Hematopoietic multipotent progenitor cell treated with erythropoietin and hydrocortisone succinate and interleukin-3 and kit ligand, for 4 days (in vitro differentiated cells): Measurements from ENCODE around the gene NTN1.
A peak's percentile ranks its signal among the peaks of the same experiment; 100 is the strongest.

Experiments used
- DNase-seq: peaks from one replicate; pipeline ENCODE4 v3.0.0-alpha.2; 2015

NTN1 gene

DNA sequence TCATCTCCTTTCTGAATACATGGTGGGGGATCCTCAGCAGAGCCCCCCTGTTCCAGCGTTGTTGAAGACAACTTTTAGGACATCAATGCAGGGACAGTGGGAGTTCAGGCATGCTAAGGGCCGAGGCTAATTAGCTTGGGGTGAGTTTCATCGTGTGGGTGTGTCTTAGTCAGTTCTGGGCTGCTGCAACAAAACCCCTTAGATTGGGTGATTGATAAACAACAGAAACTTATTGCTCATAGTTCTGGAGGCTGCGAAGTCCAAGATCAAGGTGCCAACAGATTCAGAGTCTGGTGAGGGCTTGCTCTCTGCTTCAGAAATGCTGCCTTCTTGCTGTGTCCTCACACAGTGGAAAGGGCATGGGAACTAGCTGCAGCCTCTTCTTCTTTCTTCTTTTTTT is 214.0 kb downstream of the NTN1 start:
- DNase-seq: no peak

DNA sequence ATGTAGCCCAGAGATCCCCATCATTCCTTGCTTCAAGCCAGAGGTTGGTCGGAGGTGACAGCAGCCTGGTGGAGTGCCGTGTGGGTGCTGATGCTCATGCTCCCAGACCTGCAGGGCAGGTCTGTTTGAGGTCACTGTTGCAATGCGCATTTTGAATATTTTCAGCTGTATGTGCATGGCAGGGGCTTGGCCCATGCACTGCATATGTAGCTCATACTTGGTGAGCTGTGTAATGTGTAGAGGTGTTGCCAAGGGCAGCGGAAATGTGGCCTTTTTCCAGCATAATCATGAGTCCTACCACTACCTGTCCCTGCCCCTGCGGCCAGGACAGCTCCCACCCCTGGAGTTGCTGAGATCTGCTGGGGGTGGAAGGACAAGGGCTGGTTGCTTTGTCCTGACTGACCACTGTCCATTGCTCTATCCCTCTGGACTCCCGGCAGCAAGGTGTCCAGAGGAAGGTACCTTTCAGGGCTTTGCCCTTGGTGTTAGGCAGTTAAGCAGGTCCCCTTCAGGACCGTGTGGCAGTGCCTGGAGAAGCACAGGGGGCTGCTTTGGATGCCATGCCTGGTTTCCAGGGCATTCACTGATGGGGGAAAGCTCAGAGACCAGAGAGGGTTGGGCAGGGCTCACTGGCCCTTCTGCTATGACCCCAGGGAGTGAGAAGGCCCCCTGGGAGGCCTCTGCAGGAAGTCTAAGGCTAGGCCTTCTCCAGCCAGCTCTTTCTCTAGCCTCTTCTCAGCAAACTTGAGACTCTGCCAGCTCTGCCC is 215.2 kb downstream of the NTN1 start:
- no peak for DNase-seq

DNA sequence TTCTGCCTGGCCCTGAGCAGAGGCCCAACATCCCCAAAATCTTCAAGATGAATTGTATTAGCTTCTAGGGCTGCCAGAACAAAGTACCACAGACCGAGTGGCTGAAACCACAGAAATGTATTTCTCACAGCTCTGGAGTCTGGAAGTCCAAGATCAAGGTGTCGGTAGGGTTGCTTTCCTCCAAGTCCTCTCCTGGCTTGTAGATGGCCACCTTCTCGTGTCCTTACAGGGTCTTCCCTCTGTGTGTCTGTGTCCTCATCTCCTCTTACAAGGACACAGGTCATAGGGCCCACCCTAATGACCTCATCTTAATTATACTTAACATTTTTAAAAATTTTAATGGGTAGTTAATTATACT is 215.7 kb downstream of the NTN1 start:
- DNase-seq: no peak

DNA sequence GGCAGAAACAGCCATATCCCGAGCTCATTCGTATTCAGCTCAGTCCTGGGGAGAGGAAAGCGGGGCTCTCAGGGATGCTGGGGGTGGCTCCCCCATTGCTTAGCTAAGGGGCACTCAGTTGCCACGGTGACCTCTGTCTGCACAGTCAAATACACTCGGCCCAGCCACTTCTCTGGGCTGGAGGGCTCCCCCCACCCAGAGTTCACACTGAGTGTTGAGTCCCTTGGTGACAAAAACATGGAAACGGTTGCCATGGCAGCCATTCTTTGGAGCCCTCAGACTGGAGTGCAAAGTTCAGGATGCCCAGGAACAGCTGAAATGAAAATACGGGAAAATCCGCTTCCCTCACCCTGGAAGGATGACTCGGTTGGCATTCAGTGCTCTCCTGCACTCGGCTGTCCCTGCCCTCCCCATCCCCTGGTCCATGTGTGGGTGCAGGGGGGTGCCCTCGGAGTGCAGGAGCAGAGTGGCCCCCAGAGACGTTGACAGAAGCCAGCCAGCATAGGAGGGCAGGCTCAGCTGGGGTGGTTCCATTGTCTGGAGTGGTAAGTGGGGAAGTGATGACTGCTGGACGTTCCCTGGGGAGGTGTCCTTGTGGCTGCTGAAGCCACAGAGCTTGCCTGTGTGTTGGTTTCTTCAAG is 216.5 kb downstream of the NTN1 start:
- DNase-seq: no peak

DNA sequence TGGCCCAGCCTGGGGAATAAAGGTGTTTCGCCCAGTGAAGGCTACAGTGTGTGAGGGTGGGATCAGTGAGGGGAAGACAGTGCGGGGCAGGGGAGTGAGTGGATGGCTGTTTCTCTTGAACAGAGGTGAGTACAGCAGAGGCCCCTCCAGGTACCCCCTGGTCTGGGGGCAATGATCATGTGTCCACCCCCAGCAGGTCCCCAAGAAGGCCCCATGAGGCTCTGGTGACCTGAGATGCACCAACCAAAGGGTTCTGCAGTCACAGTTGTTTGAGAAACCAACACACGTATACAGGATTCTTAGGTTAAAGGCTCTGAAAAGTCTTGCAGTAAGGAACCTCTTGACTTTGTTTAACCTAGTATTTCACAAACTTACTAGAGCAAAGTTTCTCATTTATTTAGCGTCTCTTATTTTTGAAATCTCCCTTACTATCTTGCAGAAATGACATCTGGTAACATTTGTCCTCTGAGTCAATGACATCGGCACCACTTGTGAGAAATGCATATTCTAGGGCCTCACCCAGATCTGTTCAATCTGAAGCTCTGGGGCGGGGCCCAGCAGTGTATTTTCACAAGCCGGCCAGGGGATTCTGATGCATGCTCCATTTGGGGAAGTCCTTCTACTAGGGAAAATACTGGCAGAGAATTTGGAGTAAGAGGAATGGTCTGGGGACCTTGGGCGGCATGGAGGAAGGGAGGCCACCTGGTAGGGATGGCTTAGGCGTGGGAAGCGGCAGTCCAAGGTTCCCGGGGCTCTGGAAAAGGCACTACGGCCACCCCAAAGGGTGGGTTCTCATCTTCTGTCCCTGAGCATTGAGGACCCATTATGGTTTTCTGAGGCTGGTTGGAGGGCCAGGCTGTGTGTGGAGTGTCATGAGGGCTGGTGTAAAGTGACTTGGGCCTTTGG is 217.3 kb downstream of the NTN1 start:
- no peak for DNase-seq

DNA sequence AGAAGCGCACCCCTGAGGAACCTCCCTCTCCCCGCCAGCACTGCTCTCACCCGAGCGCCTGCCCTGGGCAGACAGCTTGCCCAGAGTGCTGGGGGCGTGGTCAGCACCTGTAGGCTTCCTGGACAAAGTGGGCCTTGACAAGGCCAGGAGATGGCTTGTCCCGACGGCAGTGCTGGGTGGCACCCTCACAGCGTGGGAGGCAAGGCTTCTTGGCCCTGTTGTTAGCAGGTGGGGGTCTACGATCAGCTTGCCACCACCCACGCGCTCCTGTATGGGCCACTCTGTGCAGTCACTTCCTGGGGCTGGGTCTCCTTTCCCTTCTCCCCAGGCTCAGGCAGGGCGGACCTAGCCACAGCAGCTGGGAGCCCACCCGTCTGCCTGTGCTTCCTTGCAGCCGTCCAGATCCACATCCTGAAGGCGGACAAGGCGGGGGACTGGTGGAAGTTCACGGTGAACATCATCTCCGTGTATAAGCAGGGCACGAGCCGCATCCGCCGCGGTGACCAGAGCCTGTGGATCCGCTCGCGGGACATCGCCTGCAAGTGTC is 218.0 kb downstream of the NTN1 start:
- peak; percentile 29 for DNase-seq

DNA sequence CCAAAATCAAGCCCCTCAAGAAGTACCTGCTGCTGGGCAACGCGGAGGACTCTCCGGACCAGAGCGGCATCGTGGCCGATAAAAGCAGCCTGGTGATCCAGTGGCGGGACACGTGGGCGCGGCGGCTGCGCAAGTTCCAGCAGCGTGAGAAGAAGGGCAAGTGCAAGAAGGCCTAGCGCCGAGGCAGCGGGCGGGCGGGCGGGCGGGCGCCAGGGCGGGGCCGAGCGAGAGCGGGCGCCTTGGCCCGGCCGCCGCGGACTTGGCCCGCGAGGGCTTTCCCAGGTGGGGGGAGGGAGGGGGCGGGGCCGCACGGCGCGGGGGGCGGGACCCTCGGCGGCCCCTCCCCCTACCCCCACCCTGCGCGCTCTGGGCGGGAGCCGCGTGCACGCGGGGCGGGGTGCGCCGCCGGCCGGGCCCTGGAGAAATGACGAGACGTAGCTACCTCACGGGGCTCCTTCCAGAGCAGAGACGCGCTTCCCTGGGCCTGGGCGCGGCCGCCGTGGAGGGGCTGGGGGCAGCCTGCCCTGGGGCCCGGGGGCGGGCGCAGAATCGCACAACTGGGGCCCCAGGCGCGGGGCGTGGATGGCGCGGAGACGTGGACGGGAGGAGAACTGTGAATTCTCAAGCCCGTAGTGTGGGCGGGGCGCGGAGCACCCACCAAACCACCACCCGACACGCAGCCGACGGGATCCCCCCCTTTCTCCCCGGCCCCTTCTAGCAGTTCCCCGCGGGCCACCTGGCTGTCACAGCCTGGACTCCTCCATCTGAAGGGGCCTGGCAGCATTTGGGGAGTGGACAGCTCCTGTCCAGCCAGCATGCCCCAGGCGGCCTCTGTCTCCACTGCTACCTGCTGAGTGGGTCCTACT is 218.7 kb downstream of the NTN1 start:
- peak; percentile 85 for DNase-seq

DNA sequence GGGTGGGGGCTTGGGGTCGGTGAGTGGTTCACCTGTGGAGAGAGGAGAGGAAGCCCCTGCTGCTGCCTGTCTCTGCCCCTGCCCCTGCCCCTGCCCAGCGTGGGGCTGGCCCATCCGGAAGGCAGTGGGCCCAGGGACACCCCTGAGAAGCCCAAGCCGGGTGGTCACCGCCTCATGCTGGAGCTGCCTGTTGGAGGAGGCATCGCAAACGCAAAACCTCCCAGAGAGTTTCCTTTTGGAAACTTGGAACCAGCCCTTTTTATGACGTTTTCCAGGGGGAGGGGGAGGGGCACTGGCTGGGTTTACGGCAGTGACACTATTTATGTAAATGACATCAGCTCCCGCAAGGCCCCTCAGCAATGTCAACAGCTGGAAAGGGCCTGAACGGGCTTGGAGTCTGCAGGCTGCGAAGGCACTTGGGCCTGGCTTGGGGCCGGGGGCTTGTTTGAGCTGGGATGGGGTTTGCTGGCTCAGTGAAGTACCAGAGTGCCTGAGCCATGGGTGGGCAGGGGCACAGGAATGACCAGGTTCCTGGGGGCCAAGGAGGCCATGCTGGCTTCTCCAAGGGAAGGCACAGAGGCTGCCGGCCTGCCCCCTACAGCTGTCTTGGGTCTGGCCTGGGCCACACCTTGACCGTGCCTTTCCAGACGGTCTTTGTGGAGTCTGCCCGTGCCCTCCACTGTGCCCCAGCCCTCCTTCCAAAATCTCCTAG is 219.5 kb downstream of the NTN1 start:
- peak; percentile 16 for DNase-seq

DNA sequence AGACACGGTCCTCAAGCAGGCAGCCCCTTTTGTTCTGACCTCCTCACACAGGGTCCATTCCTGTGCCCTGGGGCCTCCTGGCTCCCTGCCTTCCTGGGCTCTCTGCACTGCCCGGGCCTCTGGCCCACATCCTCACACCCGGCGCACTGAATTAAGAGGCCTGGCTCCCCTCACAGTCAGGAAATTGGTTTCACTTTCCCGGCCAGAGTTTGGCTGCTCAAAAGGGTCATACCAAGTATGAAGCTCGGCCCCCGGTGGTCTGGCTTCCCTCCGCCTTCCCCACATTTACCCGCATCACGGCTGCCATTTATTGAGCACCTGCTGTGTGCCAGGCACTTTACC is 220.0 kb downstream of the NTN1 start:
- DNase-seq: no peak

DNA sequence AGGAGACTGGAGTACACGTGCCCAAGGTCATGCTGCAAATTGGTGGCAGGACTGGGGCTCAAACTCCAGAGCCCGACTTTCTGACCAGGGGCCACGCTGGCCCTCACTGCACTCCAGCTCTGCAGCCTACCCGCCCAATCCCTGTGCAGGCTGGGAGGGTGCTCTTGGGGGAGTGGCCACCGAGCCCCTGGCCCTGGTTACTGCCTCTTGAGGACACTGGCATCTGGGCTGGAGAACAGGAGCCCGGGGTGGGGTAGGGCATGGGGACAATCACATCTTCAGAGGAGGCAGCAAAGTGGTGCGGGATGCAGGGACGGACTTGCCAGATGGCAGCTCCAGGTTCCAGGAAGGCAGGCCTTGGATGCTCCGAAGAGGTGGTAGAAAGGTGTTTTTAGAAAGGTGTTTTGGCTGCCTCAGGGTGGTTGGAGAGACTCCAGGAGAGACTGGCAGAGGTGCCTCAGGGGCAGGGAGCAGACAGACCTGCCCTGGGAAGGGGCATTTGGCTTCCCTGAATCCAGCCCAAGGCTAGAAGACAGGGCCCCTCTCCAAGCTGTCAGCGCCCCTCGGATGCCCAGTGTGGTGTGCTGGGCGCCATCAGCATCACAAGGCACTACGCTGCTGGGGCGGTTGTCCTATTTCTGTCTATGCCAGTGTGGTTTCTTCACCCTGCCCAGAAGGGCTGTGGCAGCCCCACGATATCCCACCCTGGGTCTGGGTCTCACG is 220.6 kb downstream of the NTN1 start:
- DNase-seq: no peak

DNA sequence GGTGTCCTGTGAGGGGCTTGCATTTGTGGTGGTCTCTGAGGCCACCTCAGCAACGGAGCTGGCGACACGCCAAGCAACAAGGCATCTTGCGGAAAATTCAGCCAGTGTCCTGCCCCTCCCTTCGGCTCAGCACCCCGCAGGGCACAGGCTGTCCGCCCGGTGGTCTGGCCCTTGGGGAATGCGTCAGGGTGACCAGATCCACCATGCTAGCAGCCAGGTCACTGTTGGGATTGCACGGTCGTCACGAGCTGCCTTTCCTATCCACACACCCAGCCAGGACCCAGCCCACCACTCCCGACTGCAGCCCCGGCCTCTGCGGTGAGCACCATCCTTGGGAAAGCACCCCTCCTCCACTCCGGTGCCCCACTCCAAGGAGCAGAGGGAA is 221.2 kb downstream of the NTN1 start:
- no peak for DNase-seq

DNA sequence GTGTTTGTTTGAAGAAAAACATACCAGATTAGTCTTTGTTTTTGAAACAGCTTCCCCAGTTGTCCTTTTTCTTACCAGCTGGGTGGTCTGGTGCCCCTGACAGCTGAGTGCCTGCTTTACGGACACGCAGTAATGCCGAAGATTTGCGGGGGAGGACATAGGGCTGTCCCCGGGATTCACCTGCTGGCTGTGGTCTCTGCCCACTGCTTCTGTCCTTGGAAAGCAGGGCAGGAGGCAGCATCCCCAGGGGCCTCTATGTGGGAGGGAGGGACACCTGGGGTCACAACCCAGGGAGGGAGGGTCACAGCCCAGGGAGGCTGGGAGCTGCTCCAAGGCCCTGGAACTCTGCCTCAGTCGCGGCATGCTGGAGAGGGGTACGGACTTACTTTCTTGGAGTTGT is 221.7 kb downstream of the NTN1 start:
- no peak for DNase-seq

DNA sequence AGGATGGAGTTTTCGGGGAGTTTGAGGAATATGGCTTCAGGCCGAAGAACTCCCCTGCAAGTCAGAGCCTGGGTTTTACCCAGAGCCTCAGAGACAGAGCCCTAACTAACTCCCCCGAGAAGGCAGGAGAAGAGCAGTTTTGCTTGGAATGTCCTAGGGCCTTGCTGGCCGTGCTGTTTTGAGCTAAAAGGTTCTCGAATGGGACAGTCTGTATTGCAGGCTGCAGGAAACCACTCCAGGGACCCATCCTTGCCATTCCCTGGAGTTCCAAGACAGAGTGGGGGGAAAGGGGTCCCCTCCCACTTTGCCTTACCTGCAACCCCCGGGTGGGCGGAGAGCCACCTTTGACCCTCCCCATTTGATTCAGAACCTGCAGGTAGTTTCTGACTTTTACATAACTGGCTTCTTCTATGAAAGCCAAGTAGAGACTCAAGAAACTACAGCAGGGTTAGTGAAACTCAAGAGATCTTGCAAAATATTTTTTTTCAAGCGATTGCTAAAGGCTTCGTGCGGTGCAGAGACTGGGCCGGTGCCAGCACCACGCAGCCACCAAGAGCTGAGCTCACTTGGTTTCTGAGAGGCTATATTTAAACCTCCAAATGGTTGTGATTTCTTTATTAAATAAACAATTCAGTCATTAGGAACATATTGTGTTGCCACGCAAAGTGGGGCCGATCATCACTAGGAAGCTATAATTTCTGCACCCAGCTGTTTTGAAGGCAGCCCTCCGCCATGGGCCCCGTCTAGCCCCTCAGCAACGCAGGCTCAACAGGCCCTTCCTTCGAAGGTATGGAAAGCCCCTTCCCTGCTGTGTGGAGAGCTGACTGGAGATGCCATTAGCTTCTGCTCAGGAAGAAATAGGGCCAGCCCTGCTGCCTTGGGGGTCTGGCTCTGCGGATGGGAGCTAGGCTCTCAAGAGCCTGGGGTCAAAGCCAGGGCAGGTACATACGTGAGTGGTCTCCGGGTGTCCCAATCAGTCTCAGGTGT is 223.0 kb downstream of the NTN1 start:
- no peak for DNase-seq

DNA sequence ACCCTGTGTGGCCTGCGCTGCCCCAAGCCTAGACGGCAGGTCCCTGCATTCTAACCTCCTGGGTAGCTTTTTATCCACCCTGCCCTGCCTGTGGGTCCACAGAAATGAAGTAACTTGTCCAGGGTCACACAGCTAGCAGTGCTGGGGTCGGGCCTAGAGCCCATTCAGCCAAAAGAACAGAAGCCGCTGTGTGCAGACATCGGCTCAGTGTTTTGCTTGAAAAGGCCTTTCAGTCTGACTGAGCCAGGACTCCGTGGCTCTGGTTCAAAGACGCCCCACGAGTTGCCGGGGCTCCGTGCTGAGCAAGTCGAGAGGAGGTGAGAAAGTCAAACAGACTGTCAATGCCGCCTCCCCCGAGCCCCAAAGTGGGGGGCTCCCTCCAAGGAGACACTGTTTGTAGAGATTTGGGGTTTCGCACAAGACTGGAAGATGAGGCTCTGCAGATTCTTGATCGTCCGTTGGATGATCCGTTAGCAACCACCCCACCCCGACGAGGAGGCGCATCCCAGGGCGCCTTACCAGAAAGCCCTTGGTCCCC is 226.2 kb downstream of the NTN1 start:
- DNase-seq: no peak

DNA sequence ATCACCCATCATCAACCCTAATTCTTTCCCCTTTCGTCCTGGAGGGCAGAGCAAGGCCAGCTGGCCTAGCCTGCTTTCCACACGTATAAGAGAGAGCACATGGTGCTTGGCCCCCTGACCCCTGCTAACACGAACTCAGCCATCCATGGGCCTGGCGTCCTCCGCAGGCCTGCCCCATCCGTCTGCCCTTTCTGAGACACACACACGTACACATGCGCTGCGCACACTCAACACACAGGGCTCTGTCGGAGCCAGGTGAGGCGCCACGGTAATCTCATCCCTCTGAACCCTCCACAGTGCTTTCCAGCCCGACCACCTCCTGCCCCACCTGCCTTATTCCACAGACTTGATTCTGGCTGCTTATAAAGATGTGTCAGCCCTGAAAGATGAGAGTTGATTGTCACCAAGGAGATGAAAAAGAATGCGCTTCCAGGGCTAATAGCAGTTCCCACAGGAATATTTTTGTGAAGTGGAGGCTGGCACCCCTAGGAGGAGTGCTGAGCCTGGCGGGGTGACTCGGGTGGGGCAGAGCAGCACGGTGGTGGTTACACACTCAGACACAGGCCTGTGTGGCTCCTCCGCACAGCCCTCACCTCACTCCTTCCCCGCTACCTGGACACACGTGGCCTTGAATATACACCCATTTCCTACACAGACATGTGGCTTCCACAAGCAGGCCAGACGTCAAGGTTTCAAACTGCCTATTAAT is 228.1 kb downstream of the NTN1 start:
- no peak for DNase-seq

DNA sequence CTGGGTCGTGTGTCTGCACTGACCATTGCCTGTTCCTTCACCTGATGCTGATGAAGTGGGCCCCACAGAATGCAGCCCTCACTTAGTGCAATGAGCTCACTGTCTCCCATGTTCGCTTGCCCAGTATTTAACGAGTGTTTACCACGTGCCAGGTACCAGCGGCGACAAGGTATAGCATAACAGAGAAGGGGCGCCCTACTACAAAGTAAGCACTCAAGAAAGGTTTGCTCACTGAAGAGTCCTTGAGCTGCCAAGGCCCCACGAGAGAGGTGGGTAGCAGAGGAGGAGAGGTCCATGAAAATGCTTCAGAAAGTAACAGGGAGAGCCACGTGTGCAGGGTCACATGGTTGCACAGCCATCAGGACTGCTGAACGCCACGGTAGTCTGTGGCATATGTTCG is 230.0 kb downstream of the NTN1 start:
- no peak for DNase-seq

DNA sequence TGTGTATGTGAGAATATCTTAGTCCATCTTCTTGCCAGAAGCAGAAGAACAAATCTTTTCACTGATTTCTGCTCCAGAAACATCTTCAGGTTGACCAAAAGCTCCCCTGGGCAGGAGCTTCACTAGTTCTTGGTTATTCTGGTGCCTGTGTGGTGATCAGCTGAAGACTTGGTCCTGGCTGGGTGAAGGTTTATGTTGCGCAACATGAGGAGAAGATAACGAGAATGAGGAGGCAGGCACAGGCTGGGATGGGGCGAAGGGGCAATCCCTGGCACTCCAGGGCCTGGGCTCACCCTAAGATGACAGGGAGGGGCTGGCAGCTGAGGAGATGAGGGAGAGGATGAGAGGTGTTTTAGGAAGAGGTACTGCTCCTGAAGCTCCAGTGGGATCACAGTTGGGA is 232.0 kb downstream of the NTN1 start:
- no peak for DNase-seq

DNA sequence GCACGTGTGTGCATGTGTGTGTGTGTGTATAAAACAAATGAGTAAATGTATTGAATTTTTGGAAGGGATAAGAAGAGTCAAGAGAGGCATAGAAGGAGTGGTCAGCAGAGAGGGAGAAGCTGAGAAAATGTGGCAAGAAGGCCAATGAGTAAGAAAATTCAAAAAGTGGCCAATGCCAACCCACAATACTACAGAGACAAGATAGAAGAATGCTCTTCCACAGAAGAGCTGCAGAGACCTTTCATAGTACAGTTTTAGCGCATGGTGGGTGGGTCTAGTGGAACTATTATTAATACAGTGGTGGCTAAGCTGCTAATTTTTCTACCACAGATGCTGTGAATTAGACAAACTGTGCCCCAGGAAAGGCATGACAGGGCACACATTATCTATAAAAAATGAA is 233.5 kb downstream of the NTN1 start:
- no peak for DNase-seq

DNA sequence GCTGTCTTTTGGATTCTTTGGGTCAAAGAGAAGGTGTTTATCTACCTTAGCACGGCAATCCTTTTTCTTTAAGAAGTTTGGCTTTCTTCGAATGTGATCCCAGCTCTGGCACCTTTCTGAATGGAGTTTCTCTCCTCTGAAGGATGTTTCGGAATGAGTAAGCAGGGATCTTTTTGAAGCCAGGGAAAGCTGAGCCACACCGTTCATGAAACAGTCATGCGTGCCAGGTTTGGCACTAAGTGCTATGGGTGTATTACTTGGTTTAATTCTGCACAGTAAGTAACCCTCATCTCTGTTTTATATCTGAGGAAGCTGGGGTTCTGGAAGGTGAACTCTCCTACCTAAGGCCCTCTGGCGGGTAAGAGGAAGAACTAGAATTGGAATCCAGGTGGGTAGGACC is 234.5 kb downstream of the NTN1 start:
- no peak for DNase-seq
